Endodermal cell (in vitro differentiated cells): ENCODE measurements around the gene ACTL10. TPM values are rescaled to one million over a fixed set of nuclear protein-coding genes. Genes with fewer than 3 reads are reported as not detected.

Experiments used
- DNase-seq: peaks from one replicate; pipeline ENCODE4 v3.0.0-alpha.2; 2017
- H3K27ac ChIP-seq: 2 replicates; pipeline ENCODE4 v1.5.1; 2013; ENCODE audit warnings: mild to moderate bottlenecking, low read depth, low read length, moderate library complexity
- H3K27me3 ChIP-seq: 2 replicates; pipeline ENCODE4 v1.6.1; 2013; ENCODE audit warnings: mild to moderate bottlenecking, low read length, moderate library complexity; ENCODE audit not compliant: insufficient read depth, control insufficient read depth, poor library complexity, severe bottlenecking
- H3K36me3 ChIP-seq: 2 replicates; pipeline ENCODE4 v1.7.0; 2013; ENCODE audit warnings: mild to moderate bottlenecking, low read length, moderate library complexity; ENCODE audit not compliant: control insufficient read depth, insufficient read depth
- H3K4me1 ChIP-seq: one replicate; pipeline ENCODE4 v1.7.0; 2013; ENCODE audit warnings: low read length; ENCODE audit not compliant: control insufficient read depth, insufficient read depth
- H3K4me3 ChIP-seq: 2 replicates; pipeline ENCODE4 v1.5.1; 2013; ENCODE audit warnings: mild to moderate bottlenecking, low read length, moderate library complexity
- H3K9ac ChIP-seq: 2 replicates; pipeline ENCODE4 v1.6.1; 2013; ENCODE audit warnings: mild to moderate bottlenecking, low read length, moderate library complexity; ENCODE audit not compliant: poor library complexity, severe bottlenecking; ENCODE audit errors: extremely low read depth
- H3K9me3 ChIP-seq: 2 replicates; pipeline ENCODE4 v1.6.1; 2013; ENCODE audit warnings: mild to moderate bottlenecking, low read length, moderate library complexity; ENCODE audit not compliant: control insufficient read depth
- H3K27ac Mint-ChIP-seq: 2 replicates; pipeline ENCODE4 v1.8.0; 2020; ENCODE audit warnings: mixed read lengths
- H3K27me3 Mint-ChIP-seq: 2 replicates; pipeline ENCODE4 v1.8.0; 2021; ENCODE audit warnings: mild to moderate bottlenecking, mixed read lengths; ENCODE audit not compliant: insufficient read depth
- H3K36me3 Mint-ChIP-seq: 2 replicates; pipeline ENCODE4 v1.8.0; 2020; ENCODE audit warnings: low read depth, mixed read lengths
- H3K4me1 Mint-ChIP-seq: 2 replicates; pipeline ENCODE4 v1.8.0; 2020; ENCODE audit warnings: mixed read lengths
- H3K4me3 Mint-ChIP-seq: 2 replicates; pipeline ENCODE4 v1.8.0; 2020; ENCODE audit warnings: mild to moderate bottlenecking, moderate library complexity, mixed read lengths
- H3K9me3 Mint-ChIP-seq: 2 replicates; pipeline ENCODE4 v1.8.0; 2020; ENCODE audit warnings: mild to moderate bottlenecking, mixed read lengths
- CTCF ChIP-seq: fragments of 200-600 bp; sonication (generic); conservative IDR thresholded peaks from 2 replicates; pipeline ENCODE4 v1.5.0; 2021; ENCODE audit warnings: antibody characterized with exemption, mild to moderate bottlenecking
- WGBS, 2 experiments: methylation state at CpG; one replicate each; pipeline versions ENCODE4 v1.1.5 to v1.1.7; 2013; ENCODE audit warnings: missing lambda C conversion rate in 2 of 2, mixed read lengths in 1 of 2; ENCODE audit not compliant: insufficient coverage in 1 of 2, insufficient read length in 1 of 2; 5-methylcytosine and 5-hydroxymethylcytosine counted together
- total RNA-seq, 2 donors: library from RNA; stranded (reverse); fragmentation: NEBNext Ultra II Directional in 1 of 2; extraction: Animal tissue kit (Norgen Biotek cat#: 25700) in 1 of 2; gene quantifications; 2 replicates in 1 of 2; 3 replicates in 1 of 2; pipeline ENCODE4 v1.2.1, GENCODE V29; 2021

Gene ACTL10
- total RNA-seq, 2 donors from 2014 or later, result 0.42 TPM; not detected in 1

- H3K4me1 Mint-ChIP-seq, result peaks cover 19% of the 10 kb centered on the region
- no peak for TF ChIP-seq CTCF
- no peak overlapping the region for H3K27ac Mint-ChIP-seq
- Histone ChIP-seq H3K27ac (no peak overlapping the region), H3K27me3 (no peaks in the 10 kb centered on the region), H3K9me3 (no peaks in the 10 kb centered on the region), H3K9ac (no peak overlapping the region), H3K4me3 (no peak overlapping the region), H3K36me3 (peaks cover 20% of the 10 kb centered on the region), H3K4me1 (no peaks in the 10 kb centered on the region)
- H3K27me3 Mint-ChIP-seq, result no peaks in the 10 kb centered on the region
- no peaks in the 10 kb centered on the region for H3K9me3 Mint-ChIP-seq
- DNase-seq, result no peak
- H3K36me3 Mint-ChIP-seq, result peaks cover 35% of the 10 kb centered on the region
- 93 to 96% methylated on average over 13 to 20 of the region's 20 CpGs for WGBS, 2 experiments
- no peak overlapping the region for H3K4me3 Mint-ChIP-seq
These were observed 13.2 kb downstream of the ACTL10 start for GRCh38 chr20:33679758-33680485.

- H3K27ac ChIP-seq, result no peak overlapping the region
- no peak for TF ChIP-seq CTCF
- Mint-ChIP-seq H3K27me3 (no peaks in the 10 kb centered on the region), H3K4me1 (peaks cover 18% of the 10 kb centered on the region), H3K9me3 (no peaks in the 10 kb centered on the region), H3K36me3 (peaks cover 35% of the 10 kb centered on the region), H3K4me3 (no peak overlapping the region), H3K27ac (no peak overlapping the region)
- no peaks in the 10 kb centered on the region for H3K27me3 ChIP-seq
- H3K4me3 ChIP-seq, result no peak overlapping the region
- peaks cover 20% of the 10 kb centered on the region for H3K36me3 ChIP-seq
- 89 to 100% methylated on average over 1 to 2 of the region's 2 CpGs for WGBS, 2 experiments
- DNase-seq, result no peak
- H3K4me1 ChIP-seq, result no peaks in the 10 kb centered on the region
- H3K9me3 ChIP-seq, result no peaks in the 10 kb centered on the region
- H3K9ac ChIP-seq, result no peak overlapping the region
These were observed 13.9 kb downstream of the ACTL10 start for GRCh38 chr20:33680686-33681085.

GRCh38 chr20:33681288-33681687, 14.5 kb downstream of the ACTL10 start:
- peaks cover 20% of the 10 kb centered on the region for H3K36me3 ChIP-seq
- Mint-ChIP-seq H3K36me3 (peaks cover 31% of the 10 kb centered on the region), H3K27ac (no peak overlapping the region), H3K27me3 (no peaks in the 10 kb centered on the region), H3K4me1 (peaks cover 14% of the 10 kb centered on the region), H3K9me3 (no peaks in the 10 kb centered on the region), H3K4me3 (no peak overlapping the region)
- no peak overlapping the region for H3K4me3 ChIP-seq
- WGBS, 2 experiments, result 91 to 95% methylated on average over 4 to 5 of the region's 5 CpGs
- H3K4me1 ChIP-seq, result no peaks in the 10 kb centered on the region
- DNase-seq, result no peak
- no peak overlapping the region for H3K9ac ChIP-seq
- no peak overlapping the region for H3K27ac ChIP-seq
- TF ChIP-seq CTCF, result no peak
- H3K9me3 ChIP-seq, result no peaks in the 10 kb centered on the region
- H3K27me3 ChIP-seq, result no peaks in the 10 kb centered on the region
